CD14-positive monocyte (primary cell): ENCODE results near the gene MICALL1. TPM values are rescaled to one million over a fixed set of nuclear protein-coding genes. Genes with fewer than 3 reads are reported as not detected.

Experiments used
- DNase-seq, 3 donors: peaks; one replicate each; pipeline ENCODE4 v3.0.0-alpha.2; 2011 to 2022
- H2AFZ ChIP-seq: 2 replicates; pipeline ENCODE4 v1.6.0; 2012; ENCODE audit warnings: mild to moderate bottlenecking, low read depth, low read length, inconsistent platforms; ENCODE audit not compliant: insufficient read depth, poor library complexity, severe bottlenecking
- H3K27ac ChIP-seq, 2 donors: 1 replicate in 1 of 2; 2 replicates in 1 of 2; pipeline ENCODE4 v1.5.1; 2012 to 2013; ENCODE audit warnings: low read length in 2 of 2, control low read depth in 1 of 2, inconsistent platforms in 1 of 2, low read depth in 1 of 2, mild to moderate bottlenecking in 1 of 2
- H3K27me3 ChIP-seq, 2 donors: one replicate each; pipeline versions ENCODE4 v1.6.0 to v1.6.1; 2011 to 2013; ENCODE audit warnings: low read length in 2 of 2; ENCODE audit not compliant: control insufficient read depth in 2 of 2, insufficient read depth in 2 of 2
- H3K36me3 ChIP-seq, 2 donors: replicated peaks in 1 of 2; 1 replicate in 1 of 2; 2 replicates in 1 of 2; pipeline versions ENCODE4 v1.5.1 to v1.6.1; 2012 to 2013; ENCODE audit warnings: low read length in 2 of 2, control low read depth in 1 of 2, inconsistent platforms in 1 of 2, mild to moderate bottlenecking in 1 of 2; ENCODE audit not compliant: insufficient read depth in 2 of 2, control insufficient read depth in 1 of 2
- H3K4me1 ChIP-seq, 2 donors: 1 replicate in 1 of 2; 2 replicates in 1 of 2; pipeline versions ENCODE4 v1.5.1 to v1.6.1; 2012 to 2013; ENCODE audit warnings: low read length in 2 of 2, control low read depth in 1 of 2, inconsistent platforms in 1 of 2, mild to moderate bottlenecking in 1 of 2, moderate library complexity in 1 of 2; ENCODE audit not compliant: insufficient read depth in 2 of 2, control insufficient read depth in 1 of 2
- H3K4me2 ChIP-seq: replicated peaks from 2 replicates; pipeline ENCODE3; 2012; ENCODE audit warnings: low read length, moderate library complexity, mild to moderate bottlenecking; ENCODE audit not compliant: poor library complexity, severe bottlenecking; ENCODE audit errors: extremely low read depth
- H3K4me3 ChIP-seq, 3 experiments: fragments of 200-600 bp in 1 of 3; sonication (generic) in 1 of 3; replicated peaks in 1 of 3; 1 replicate in 2 of 3; 2 replicates in 1 of 3; pipeline ENCODE4 v1.5.1; 2011 to 2013; ENCODE audit warnings: low read length in 3 of 3, mild to moderate bottlenecking in 3 of 3, control low read depth in 2 of 3, low read depth in 2 of 3, inconsistent platforms in 1 of 3, moderate library complexity in 1 of 3
- H3K79me2 ChIP-seq: 2 replicates; pipeline ENCODE4 v1.6.0; 2012; ENCODE audit warnings: mild to moderate bottlenecking, control low read depth, inconsistent platforms, low read length, moderate library complexity; ENCODE audit not compliant: insufficient read depth
- H3K9ac ChIP-seq: 2 replicates; pipeline ENCODE4 v1.6.0; 2017; ENCODE audit warnings: low read length, mild to moderate bottlenecking; ENCODE audit not compliant: insufficient read depth, poor library complexity, severe bottlenecking
- H3K9me3 ChIP-seq, 2 donors: replicated peaks in 1 of 2; 1 replicate in 1 of 2; 2 replicates in 1 of 2; pipeline versions ENCODE4 v1.5.1 to v1.6.1; 2012 to 2013; ENCODE audit warnings: low read length in 2 of 2, control low read depth in 1 of 2; ENCODE audit not compliant: control insufficient read depth in 1 of 2, insufficient read depth in 1 of 2
- H4K20me1 ChIP-seq: 2 replicates; pipeline ENCODE4 v1.6.0; 2012; ENCODE audit warnings: mild to moderate bottlenecking, low read length, control low read depth, moderate library complexity; ENCODE audit not compliant: insufficient read depth
- H3K27ac Mint-ChIP-seq, 7 donors: one replicate each; pipeline ENCODE4 v1.8.0; 2020; ENCODE audit warnings: mild to moderate bottlenecking in 7 of 7, mixed read lengths in 7 of 7, moderate library complexity in 6 of 7, inconsistent platforms in 2 of 7
- H3K27me3 Mint-ChIP-seq, 3 donors: one replicate each; pipeline ENCODE4 v1.8.0; 2021 to 2022; ENCODE audit warnings: low read depth in 3 of 3, mild to moderate bottlenecking in 3 of 3, mixed read lengths in 3 of 3, moderate library complexity in 3 of 3, inconsistent platforms in 1 of 3
- H3K36me3 Mint-ChIP-seq, 2 donors: one replicate each; pipeline ENCODE4 v1.8.0; 2020; ENCODE audit warnings: mixed read lengths in 2 of 2, inconsistent platforms in 1 of 2, mild to moderate bottlenecking in 1 of 2
- H3K4me1 Mint-ChIP-seq: one replicate; pipeline ENCODE4 v1.8.0; 2020; ENCODE audit warnings: mild to moderate bottlenecking, mixed read lengths
- H3K4me3 Mint-ChIP-seq, 2 donors: one replicate each; pipeline ENCODE4 v1.8.0; 2020; ENCODE audit warnings: mild to moderate bottlenecking in 2 of 2, mixed read lengths in 2 of 2, moderate library complexity in 1 of 2
- H3K9me3 Mint-ChIP-seq, 7 donors: one replicate each; pipeline ENCODE4 v1.8.0; 2020 to 2022; ENCODE audit warnings: mixed read lengths in 7 of 7, mild to moderate bottlenecking in 6 of 7, moderate library complexity in 6 of 7, inconsistent platforms in 2 of 7
- WGBS: methylation state at CpG from one replicate; pipeline ENCODE4 v1.1.5; 2013; ENCODE audit warnings: missing lambda C conversion rate; ENCODE audit not compliant: insufficient coverage; 5-methylcytosine and 5-hydroxymethylcytosine counted together
- intact Hi-C, 2 donors: fragments of 100-400 bp; cut with micrococcal nuclease; formaldehyde crosslinking; loops; one replicate each; pipeline versions ENCODE4 v1.15.0 to v1.15.1; 2023
- polyA plus RNA-seq, 3 donors: library from polyadenylated mRNA; depleted of rRNA in 1 of 3; unstranded in 2 of 3; stranded (reverse) in 1 of 3; fragments of 300-500 nt in 2 of 3; fragments of >200 nt in 1 of 3; fragmentation: Illumina TruSeq in 2 of 3; gene quantifications; 1 replicate in 2 of 3; 2 replicates in 1 of 3; pipeline ENCODE4 v1.2.3, GENCODE V29; 2012 to 2021
- TF ChIP-seq, protein P1 (sequence below): fragments of 200-600 bp; IDR thresholded peaks from one replicate; pipeline ENCODE4 v1.8.0; 2022; ENCODE audit warnings: antibody characterized with exemption, mild to moderate bottlenecking

Gene MICALL1
- polyA plus RNA-seq, 3 donors = 0.51 to 7.0 (median 1.3) TPM

DNA sequence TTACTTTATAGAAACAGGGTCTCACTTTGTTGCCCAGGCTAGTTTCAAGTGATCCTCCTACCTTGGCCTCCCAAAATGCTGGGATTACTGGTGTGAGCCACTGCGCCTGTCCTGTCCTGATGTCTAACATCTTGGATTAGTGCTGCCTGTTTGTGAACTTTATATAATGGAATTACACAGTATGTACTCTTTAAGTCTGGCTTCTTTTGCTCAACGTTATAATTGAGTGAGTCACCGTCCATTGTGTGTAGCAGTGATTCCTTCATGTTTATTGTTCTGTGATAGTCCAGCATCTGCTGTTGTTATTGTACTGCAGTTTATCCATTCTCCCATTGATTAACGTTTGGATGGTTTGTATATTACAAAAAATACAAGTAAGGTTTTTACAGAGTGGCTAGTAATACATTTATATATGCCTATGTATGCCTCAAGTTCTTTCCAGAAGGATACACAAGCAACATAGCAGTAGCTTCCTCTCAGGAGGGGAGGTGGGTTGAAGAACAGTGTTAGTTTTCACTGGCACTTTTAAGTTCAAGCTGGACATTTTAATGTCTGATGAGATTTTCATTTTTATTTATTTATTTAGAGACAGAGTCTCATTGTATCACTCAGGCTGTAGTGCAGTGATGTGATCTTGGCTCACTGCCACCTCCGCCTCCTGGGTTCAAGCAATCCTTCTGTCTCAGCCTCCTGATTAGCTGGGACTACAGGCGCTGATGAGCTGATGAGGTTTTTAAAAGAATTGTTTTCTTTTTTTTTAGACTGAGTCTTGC is 25.2 kb upstream of the MICALL1 start:
- Mint-ChIP-seq H3K27me3 (peaks cover 0 to 3% (median 0%) of the 10 kb centered on the region in 3 donors), H3K27ac (no peak overlapping the region), H3K9me3 (no peaks in the 10 kb centered on the region), H3K36me3 (peaks cover 60 to 93% of the 10 kb centered on the region in 2 donors), H3K4me3 (no peak overlapping the region), H3K4me1 (no peaks in the 10 kb centered on the region)
- Histone ChIP-seq H3K4me1 (no peaks in the 10 kb centered on the region), H3K4me2 (no peak overlapping the region), H3K27ac (no peak overlapping the region), H3K79me2 (peaks cover 36% of the 10 kb centered on the region), H3K9me3 (no peaks in the 10 kb centered on the region), H3K4me3 (no peak overlapping the region), H3K9ac (no peak overlapping the region), H3K27me3 (no peaks in the 10 kb centered on the region), H3K36me3 (peaks cover 70 to 91% of the 10 kb centered on the region in 2 donors), H4K20me1 (peaks cover 55% of the 10 kb centered on the region), H2AFZ (no peak overlapping the region)
- intact Hi-C loops = no loop called here
- DNase-seq = no peak
- TF ChIP-seq, protein P1, sequence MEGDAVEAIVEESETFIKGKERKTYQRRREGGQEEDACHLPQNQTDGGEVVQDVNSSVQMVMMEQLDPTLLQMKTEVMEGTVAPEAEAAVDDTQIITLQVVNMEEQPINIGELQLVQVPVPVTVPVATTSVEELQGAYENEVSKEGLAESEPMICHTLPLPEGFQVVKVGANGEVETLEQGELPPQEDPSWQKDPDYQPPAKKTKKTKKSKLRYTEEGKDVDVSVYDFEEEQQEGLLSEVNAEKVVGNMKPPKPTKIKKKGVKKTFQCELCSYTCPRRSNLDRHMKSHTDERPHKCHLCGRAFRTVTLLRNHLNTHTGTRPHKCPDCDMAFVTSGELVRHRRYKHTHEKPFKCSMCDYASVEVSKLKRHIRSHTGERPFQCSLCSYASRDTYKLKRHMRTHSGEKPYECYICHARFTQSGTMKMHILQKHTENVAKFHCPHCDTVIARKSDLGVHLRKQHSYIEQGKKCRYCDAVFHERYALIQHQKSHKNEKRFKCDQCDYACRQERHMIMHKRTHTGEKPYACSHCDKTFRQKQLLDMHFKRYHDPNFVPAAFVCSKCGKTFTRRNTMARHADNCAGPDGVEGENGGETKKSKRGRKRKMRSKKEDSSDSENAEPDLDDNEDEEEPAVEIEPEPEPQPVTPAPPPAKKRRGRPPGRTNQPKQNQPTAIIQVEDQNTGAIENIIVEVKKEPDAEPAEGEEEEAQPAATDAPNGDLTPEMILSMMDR = no peak
- WGBS = 100% methylated on average over 3 of the region's 6 CpGs

GRCh38 chr22:37884420-37884819 is 21.7 kb upstream of the MICALL1 start:
- no peaks in the 10 kb centered on the region for H3K9me3 Mint-ChIP-seq
- H3K4me3 ChIP-seq = no peak overlapping the region
- H4K20me1 ChIP-seq = peaks cover 48% of the 10 kb centered on the region
- no peaks in the 10 kb centered on the region for H3K4me1 ChIP-seq
- H3K27ac Mint-ChIP-seq = no peak overlapping the region
- no peak overlapping the region for H3K9ac ChIP-seq
- 100% methylated on average over 2 of the region's 6 CpGs for WGBS
- H3K36me3 Mint-ChIP-seq = peaks cover 56 to 95% of the 10 kb centered on the region in 2 donors
- no peaks in the 10 kb centered on the region for H3K27me3 ChIP-seq
- no peak overlapping the region for H3K4me2 ChIP-seq
- H3K4me3 Mint-ChIP-seq = no peak overlapping the region
- no peak for DNase-seq
- H3K4me1 Mint-ChIP-seq = no peaks in the 10 kb centered on the region
- intact Hi-C loops = no loop called here
- peaks cover 0 to 3% (median 0%) of the 10 kb centered on the region in 3 donors for H3K27me3 Mint-ChIP-seq
- TF ChIP-seq, protein P1 = no peak
- H3K27ac ChIP-seq = no peak overlapping the region
- peaks cover 34% of the 10 kb centered on the region for H3K79me2 ChIP-seq
- peaks cover 69 to 91% of the 10 kb centered on the region in 2 donors for H3K36me3 ChIP-seq
- no peaks in the 10 kb centered on the region for H3K9me3 ChIP-seq
- no peak overlapping the region for H2AFZ ChIP-seq
